Measurements from ENCODE around the gene PPIL6.

PPIL6 gene

DNA sequence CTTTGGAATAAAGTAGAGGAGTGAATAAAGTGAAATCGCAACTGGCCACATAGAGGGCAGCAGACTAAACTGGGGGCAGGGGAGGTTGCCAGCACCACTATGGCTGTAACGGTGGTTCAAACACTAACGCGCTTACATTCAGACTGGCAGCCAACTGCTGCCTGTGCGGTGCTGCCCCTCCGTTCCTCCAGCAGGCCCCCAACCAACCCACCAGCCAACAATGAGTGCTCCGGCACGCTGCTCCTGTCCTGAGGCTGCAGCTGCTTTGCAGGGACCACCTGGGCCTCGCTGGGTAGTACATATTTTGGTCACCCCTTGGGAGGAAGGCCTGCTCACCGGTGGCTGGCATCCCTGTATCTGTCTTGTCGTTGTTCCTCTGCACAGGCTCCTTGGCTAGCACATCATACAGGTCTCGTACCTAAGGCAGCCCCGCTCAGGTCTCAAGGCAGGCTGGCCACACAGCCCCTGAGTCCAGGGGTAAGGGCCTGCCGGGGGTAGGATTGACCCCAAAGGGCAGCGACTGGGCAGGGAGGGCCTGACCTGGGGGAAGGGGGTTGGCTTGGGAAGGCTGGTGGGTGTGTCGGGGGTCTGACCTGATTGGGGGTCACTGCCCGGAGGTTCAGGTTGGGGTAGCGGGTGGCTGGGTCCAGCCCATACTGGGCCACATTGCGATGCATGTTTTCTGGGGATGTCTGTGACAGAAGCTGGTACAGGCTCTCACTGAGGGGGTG, 8.8 kb upstream of the PPIL6 start:
- DNase-seq (ENCODE audit: low read depth in 2 of 2) = no peak

DNA sequence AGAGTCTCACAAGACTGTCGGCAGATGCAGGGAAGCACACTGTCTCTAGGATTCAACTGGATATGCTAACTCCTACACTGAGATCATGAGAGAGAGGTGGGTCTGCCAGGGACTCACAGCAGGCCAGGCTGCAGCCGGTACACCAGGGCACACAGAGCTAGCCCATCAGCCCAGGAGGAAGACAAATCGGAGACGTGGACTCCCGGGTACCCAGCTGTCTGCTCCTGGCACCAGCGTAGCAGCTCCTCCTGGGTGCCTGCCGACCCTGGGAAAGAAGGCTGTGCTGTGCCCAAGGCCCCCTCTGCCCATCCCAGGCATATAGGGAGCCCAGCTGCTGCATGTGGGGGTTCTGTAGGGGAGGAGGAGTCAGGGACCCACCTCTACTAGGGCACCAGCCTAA, 8.2 kb upstream of the PPIL6 start:
- no peak for DNase-seq (ENCODE audit: low read depth in 2 of 2)

DNA sequence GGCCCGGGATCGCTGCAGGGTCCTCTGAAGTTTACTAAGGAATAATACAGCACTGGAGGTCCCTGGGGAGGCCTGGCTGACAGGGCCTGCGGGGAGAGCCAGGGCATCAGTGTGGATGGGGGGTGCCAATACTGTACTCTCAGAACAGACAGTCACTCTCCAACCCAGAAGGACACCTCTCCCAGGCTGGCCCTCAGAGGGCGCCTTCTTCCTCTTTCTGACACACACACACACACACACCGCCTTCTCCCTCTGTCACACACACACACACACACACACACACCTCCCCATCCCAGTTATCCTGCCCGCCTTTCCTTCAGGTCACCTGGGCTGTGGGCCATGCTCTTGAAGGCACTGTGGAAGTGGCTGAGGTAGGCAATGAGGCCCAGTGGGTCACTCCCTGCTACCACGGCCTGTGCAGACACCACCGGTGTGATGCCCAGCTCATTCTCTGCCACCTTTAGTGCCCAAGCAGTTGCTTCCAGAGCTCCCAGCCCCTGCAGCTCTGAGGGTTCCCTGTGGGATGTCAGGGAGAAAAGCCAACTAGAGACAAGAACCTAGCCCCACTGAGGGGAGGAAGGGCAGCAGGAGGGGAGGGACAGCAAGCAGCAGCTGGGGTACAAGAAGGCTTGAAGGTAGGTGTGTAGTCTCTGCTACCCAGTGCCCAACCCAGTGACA, 7.6 kb upstream of the PPIL6 start:
- no peak for DNase-seq (ENCODE audit: low read depth in 2 of 2)

DNA sequence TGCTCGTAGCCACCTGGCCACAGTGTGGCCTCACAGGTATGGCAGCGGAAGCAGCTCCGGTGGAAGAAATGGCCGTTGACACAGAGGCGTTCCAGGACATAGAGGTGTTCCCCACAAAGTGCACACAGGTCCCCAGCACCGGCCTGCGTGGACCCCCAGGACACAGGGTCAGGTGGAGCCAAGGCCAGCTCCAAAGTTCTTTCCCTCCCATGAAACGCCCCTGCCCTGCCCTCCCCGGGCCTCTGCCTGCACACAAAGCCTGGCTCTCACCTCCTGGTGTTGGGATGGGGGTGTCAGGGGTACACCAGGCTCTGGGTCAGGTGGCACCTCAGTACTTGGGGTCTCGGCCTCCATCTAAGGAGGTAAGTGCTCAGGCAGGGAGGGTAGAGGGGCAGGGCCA, 6.7 kb upstream of the PPIL6 start:
- no peak for DNase-seq (ENCODE audit: low read depth in 2 of 2)

DNA sequence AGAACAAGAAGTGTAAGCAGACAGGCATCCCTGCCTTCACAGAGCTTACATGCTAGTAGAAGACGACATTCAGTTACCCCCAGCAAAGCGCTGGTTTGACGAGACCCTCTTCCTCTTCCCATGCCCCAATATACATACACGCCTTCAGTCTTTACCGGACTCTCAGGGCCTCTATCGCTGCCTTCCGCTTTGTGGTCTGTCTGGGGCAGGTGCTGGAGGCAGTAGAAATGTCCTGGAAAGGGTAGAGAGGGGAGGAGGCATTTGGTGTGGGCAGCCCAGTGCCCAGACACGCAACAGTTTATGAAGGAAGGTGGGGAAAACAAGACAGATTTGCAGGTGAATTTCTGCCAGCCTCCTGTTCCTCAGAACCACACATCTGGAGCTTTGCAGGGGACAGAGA, 6.1 kb upstream of the PPIL6 start:
- no peak for DNase-seq (ENCODE audit: low read depth in 2 of 2)

DNA sequence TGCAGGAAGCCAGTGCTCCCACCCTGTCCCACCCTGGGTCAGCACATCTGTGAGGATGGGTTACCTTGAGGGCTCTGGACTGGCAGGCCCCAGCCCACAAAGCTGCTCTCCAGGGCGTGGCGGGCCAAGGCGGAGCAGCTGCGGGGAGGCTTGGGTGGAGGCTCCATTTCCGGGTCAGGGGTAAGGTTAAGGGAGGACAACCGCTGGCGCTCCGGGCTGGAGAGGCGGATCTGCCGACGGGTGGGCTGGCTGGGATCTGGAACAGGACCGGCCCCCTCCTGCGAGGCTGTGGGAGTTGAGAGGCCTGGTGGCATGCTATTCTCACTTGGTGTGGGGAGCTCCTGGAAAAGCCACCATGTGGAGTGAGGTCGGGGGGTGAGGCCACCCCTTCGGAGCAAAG, 5.6 kb upstream of the PPIL6 start:
- no peak for DNase-seq (ENCODE audit: low read depth in 2 of 2)

DNA sequence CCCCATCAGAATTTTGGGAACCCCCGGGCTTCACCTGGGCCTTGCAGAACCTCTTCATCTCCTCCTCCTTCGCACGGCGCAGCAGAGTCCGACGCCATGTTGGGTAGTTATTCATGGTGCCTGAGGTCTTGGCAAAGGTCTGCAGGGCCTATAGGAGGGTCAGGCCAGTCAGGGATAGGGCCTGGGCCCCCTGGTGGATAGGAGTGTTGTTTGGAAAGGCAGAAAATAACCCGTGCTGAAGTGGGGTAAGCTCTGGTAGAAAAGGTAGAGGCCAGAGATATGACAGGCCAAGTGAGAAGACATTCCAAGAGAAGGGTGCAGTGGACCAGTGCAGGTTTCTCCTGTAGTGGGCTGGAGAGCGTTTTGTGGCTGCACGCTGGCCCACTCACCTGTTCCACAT, 5.0 kb upstream of the PPIL6 start:
- DNase-seq (ENCODE audit: low read depth in 2 of 2) = no peak

DNA sequence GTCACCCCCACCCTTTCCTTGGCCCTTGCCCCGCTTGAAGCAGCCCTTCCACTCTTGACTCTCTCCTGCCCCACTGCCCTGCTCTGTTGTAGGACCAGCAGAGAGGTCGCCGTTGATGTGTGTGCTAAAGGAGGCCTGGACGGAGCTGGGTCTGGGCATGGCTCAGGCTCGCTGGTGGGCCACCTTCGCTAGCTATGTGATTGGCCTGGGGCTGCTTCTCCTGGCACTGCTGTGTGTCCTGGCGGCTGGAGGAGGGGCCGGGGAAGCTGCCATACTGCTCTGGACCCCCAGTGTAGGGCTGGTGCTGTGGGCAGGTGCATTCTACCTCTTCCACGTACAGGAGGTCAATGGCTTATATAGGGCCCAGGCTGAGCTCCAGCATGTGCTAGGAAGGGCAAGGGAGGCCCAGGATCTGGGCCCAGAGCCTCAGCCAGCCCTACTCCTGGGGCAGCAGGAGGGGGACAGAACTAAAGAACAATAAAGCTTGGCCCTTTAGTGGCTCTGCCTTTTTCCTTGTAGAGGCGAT, 3.1 kb upstream of the PPIL6 start:
- DNase-seq (ENCODE audit: low read depth in 2 of 2) = no peak

DNA sequence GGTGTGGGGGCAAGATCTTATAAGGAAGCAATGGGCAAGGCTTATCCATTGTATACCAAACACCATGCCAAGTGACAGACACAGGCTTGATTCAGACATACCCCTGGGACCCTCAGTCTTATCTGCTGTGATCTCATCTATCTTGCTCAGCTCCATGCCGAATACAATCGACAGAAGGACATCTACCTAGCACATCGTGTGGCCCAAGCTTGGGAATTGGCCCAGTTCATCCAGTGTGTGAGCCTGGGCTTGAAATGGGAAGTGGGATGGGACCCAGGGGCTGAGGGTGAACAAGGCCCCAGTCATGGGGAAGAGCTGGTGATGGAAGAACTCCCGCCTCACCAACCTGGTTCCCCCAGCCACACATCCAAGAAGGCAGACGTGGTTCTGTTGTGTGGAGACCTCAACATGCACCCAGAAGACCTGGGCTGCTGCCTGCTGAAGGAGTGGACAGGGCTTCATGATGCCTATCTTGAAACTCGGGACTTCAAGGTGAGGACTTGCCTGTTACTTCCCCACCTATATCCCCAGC, 2.0 kb upstream of the PPIL6 start:
- DNase-seq (ENCODE audit: low read depth in 2 of 2) = no peak

DNA sequence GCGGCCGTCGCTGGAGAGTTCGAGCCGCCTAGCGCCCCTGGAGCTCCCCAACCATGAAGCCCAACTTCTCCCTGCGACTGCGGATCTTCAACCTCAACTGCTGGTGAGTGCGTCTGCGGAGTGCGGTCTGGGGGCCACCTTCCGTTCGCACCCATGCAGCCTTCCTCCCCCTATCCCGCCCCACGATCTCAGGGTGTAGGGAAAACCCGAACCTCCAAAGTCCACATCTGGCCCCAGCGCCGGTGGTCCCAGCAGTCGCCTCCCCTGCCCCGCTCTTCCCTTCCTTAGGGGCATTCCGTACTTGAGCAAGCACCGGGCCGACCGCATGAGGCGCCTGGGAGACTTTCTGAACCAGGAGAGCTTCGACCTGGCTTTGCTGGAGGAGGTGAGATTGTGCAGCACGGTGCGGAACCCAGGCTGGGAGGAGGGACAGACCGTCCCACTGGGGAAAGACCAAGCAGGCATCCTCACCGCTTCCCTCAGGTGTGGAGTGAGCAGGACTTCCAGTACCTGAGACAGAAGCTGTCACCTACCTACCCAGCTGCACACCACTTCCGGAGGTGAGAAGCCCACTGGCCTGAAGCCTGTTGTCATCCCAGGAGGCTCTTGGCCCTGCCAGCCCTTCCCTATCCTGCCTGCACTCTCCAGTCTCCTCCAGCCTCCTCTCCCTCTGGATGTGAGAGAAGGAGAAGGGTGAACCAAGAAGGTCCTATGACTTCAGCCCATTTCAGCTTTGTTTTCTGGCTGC, 815 bp upstream of the PPIL6 start:
- no peak for DNase-seq (ENCODE audit: low read depth in 2 of 2)

DNA sequence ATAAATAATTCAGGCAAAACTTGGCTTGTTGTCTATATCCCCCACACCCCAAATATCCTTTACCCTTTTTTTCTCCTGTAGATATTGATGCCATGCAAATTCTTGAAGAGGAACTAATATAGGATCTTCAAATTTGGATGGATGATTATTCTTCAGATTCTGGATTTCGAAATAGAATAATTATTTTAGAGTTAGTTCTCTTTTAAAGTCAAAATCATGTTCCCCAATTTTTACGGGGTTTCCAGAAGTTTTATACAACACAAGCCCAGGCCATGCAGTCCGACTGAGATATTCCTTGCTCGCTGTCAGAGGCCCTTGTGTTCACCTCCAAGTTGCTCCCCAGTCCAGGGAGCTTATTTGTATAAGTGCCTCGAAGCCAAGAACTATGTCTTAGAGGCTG, 4.4 kb downstream of the PPIL6 start:
- no peak for DNase-seq (ENCODE audit: low read depth in 2 of 2)

DNA sequence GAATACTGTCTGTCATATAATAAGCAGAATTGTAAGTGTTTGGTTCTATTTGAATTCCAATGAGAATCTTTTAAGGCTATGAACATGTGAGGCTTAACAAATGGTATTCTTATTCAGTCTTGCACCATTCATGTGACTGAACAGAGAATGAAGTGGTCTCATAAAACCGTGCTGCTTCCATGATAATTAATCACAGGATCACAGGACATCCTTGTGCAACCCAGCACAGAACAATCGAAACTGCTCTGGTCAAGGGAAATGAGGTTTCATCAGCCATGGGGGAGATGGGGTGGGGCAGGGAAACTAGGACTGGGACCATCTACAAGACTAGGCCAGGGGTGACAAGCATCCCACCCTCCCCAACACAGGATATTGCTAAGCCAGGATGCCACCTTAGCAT, 6.0 kb downstream of the PPIL6 start:
- no peak for DNase-seq (ENCODE audit: low read depth in 2 of 2)

DNA sequence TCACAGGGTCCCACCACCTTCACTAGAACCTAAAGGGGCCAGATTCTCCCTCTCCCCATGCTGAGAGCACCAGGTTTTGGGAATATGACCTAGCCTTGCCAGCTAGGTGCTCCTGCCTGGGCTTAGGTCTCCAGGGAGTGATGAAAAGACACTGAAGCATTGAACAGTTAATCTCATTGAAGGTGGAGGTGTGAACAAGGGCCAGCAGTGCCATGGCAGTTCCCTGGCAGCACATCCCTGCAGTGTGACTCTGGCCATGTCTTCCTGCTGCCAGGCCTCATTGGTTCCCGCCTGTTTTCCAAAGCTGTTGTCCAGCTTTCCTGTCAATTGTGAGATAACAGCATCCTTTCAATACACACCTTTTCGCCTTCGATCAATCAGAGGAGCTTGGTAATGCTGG, 10.9 kb downstream of the PPIL6 start:
- DNase-seq (ENCODE audit: low read depth in 2 of 2) = no peak

DNA sequence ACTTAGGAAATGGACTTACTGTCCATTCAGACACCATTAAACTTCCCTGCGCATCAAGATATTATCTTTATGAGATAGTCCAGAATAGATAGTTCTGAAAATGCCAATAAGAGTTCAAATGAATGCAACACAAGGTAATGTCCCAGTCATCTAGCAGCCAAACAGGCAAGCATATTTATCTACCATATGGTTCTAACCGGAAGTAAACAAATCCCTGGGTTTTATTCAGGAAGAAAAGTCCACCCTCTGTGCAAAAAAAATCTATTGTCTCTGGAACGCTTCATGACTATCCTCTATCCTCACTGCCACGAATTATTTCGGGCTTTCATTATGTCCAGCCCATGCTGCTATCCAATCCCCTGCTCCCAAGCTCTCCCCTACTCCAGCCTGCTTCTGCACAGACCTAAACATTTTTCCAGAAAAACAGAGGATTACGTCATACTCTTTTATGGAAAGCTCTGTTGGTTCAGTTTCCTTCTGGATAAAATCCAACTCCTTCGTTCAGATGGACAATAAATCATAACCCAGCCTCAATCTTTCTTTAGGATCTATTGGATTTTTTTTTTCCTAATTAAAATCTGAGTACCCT, 11.4 kb downstream of the PPIL6 start:
- no peak for DNase-seq (ENCODE audit: low read depth in 2 of 2)

DNA sequence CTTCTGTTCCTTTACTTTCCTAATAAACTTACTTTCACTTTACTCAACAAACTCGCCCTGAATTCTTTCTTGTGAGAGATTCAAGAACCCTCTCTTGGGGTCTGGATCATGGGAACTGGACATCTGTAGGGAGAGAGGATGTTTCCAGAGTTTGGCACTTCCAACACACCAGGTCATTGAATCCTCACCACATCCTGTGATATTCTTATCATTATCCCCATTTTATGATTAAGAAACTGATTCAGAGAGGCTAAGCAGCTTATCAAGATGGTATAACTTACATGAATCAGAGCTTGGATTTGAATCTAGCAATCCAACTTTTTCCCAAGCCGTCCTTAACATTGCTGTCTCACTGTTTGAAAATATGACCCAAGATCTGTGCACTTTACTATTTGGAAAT, 15.5 kb downstream of the PPIL6 start:
- no peak for DNase-seq (ENCODE audit: low read depth in 2 of 2)

DNA sequence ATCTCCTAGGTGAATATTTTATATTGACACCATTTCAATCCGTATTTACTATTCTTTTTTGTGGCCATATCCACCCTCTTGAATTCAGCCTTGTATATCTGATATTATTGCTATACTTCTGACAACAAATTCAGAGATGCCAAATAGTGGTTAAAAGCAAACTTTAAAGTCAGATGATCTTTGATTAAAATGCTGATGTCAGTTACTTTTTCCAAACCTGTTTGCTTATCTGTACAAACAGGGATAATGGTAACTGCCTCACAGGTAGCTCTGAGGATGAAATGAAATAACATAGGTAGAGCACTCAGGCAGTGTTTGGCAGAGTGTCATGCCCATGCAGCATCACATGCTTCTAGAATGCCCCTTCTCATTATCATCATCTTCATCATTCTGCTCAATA, 19.2 kb downstream of the PPIL6 start:
- DNase-seq (ENCODE audit: low read depth in 2 of 2) = no peak

DNA sequence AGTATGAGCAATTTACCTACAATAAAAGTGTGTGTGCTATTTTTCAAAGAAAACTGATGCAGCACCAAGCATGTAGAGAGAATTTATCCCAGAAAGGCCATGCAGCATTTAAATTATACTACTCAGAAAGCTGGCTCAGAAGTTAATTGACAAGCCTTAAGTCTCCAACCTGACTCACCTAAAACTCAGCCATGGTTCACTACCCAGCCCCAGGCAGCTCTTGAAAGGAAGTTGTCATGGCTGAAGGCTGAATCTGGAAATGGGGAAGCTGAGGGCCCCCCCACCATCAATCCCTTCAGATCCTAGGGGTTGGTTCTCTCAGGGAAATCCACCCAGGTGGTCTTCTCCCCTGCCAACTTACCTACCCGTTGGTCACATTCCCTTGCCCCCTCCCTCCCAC, 19.7 kb downstream of the PPIL6 start:
- no peak for DNase-seq (ENCODE audit: low read depth in 2 of 2)

DNA sequence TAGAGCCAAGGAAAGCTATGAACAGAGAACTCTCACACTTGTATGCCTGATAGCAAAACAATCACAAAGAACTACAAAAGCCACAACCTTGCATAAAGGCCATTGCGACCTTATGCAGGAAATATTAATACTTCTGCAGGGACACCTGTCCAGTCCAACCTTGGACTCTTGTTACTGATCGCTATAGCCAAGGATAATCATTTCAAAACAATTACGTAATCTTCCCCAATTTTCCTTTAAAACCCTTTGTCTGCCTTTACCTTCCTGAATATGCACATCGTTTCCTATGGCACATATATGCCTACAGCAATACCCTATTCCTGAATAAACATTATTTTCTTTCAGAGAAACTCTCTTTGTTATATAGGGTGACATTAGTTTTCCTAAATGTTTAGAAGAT, 22.8 kb downstream of the PPIL6 start:
- no peak for DNase-seq (ENCODE audit: low read depth in 2 of 2)

DNA sequence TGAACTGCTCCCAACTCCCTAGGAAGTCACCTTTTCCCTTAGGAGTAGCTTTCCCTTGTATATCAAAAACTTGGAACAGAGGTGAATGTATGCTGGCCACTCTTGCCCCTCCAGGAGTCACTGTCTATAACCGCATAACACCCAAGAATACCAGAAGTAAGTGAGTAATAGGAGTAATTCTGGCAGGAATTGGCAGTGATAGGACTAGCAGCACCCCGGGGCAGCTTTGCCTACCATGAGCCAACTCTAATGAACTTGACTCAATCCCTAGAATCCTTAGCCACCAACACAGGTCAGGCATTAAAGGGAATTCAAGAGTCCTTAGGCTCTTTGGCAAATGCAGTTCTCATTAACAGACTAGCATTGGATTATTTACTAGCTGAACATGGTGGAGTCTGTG, 29.4 kb downstream of the PPIL6 start:
- no peak for DNase-seq (ENCODE audit: low read depth in 2 of 2)

DNA sequence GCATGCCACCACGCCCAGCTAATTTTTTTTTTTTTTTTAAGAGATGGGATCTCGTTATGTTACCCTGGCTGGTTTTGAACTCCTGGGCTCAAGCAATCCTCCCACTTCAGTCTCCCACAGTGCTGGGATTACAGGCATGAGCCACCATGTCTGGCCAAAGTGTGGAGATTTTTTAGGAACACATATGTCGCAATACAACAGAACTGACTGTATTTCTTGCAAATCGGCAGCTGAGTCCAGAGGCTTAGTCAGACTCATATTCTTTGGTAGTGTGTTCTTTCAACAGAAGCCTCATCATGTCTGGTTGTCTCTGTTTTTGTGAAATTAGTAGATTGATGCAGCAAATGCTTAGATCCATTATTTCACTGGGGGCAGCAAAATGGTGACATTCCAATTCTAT, 34.2 kb downstream of the PPIL6 start:
- no peak for DNase-seq (ENCODE audit: low read depth in 2 of 2)

DNA sequence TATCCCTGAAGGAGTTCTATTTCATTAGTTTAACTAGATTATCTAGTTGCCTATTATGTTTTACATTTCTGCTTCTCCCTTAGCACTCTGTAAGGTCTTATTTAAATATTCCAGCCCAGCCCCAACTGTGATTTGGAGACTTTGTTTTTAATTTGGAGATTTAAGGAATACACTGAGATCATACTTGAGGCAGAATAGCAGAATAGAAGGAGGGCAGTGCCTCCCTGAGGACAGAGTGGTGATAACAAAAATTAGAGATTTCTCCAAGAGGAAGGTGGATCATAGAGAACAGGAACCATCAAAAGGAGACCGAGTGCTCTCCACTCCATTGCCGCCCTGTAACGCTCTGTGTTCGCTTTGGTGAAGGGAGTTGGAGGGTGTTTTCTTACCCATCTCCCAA, 43.4 kb downstream of the PPIL6 start:
- DNase-seq (ENCODE audit: low read depth in 2 of 2) = no peak

DNA sequence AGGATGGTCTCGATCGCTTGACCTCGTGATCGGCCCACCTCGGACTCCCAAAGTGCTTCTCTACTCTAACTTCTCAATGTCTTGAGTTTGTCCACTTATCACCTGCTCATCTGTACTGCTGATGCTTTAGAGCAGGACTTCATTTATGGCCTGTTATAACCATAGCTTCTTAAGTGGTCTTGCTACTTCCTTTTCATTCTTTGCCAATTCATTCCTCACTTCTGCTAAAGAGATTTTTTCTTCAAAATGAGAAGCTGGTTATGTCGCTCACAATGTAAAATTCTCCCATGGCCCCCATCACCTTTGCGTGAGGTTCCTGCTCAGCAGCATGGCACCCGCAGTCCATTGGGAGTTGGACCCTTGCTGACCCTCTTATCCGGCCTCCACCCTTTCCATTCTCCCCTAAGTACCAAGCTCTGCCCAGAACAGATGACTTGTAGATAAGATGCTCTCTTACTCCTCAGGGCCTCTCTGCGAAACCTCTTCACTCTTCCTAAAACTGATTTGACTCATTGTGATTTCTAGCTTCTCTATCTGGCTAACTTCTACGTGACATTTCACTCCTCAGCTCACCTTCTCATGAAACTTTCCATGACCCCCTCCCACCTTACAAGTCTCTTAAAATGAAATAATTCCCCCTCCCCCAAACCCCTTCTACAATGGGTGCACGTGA, 44.2 kb downstream of the PPIL6 start:
- no peak for DNase-seq (ENCODE audit: low read depth in 2 of 2)
